NCI-H187 treated with DMSO at 0.1 percent for 48 hours (cell line): Measurements from ENCODE around the gene RFT1.

ENCODE experiments used
- DNase-seq: peaks from one replicate; lab custom pipeline; 2025; lab: John Stamatoyannopoulos, UW

Gene RFT1

GRCh38 chr3:53085476-53085875, 44.8 kb downstream of the RFT1 start:
- no peak for DNase-seq

GRCh38 chr3:53084310-53085001, 45.8 kb downstream of the RFT1 start:
- DNase-seq, result no peak

GRCh38 chr3:53083949-53084309, 46.3 kb downstream of the RFT1 start:
- DNase-seq, result no peak

- DNase-seq, result no peak
Measured at GRCh38 chr3:53083521-53083920, 46.7 kb downstream of the RFT1 start.

GRCh38 chr3:53082736-53083135, 47.5 kb downstream of the RFT1 start:
- no peak for DNase-seq

GRCh38 chr3:53081318-53081717, 48.9 kb downstream of the RFT1 start:
- no peak for DNase-seq

GRCh38 chr3:53080612-53081205, 49.5 kb downstream of the RFT1 start:
- DNase-seq, result no peak

- DNase-seq, result no peak
Measured at GRCh38 chr3:53079791-53080555, 50.3 kb downstream of the RFT1 start.

GRCh38 chr3:53079147-53079546, 51.1 kb downstream of the RFT1 start:
- no peak for DNase-seq

GRCh38 chr3:53078656-53079055, 51.6 kb downstream of the RFT1 start:
- DNase-seq, result no peak

- DNase-seq, result no peak
Measured at GRCh38 chr3:53077476-53078220, 52.6 kb downstream of the RFT1 start.

- DNase-seq, result no peak
Measured at GRCh38 chr3:53075743-53076140, 54.5 kb downstream of the RFT1 start.

GRCh38 chr3:53074761-53075742, 55.2 kb downstream of the RFT1 start:
- DNase-seq, result no peak

- DNase-seq, result no peak
Measured at GRCh38 chr3:53074366-53074696, 55.9 kb downstream of the RFT1 start.

- DNase-seq, result no peak
Measured at GRCh38 chr3:53073553-53074365, 56.5 kb downstream of the RFT1 start.

GRCh38 chr3:53072653-53073552, 57.3 kb downstream of the RFT1 start:
- no peak for DNase-seq

- no peak for DNase-seq
Measured at GRCh38 chr3:53071882-53072431, 58.3 kb downstream of the RFT1 start.

- no peak for DNase-seq
Measured at GRCh38 chr3:53069422-53070068, 60.7 kb downstream of the RFT1 start.

- DNase-seq, result no peak
Measured at GRCh38 chr3:53068176-53068575, 62.1 kb downstream of the RFT1 start.
